Liver (tissue), 9 donors: ENCODE measurements around the gene NUP214. TPM values are rescaled to one million over a fixed set of nuclear protein-coding genes. Genes with fewer than 3 reads are reported as not detected.

Source experiments
- DNase-seq: peaks from one replicate; pipeline ENCODE4 v3.0.0-alpha.2; 2017; ENCODE audit warnings: low spot score
- H3K27ac ChIP-seq, 2 donors: one replicate each; pipeline ENCODE4 v1.7.0; 2013; ENCODE audit warnings: inconsistent platforms in 2 of 2, low read length in 2 of 2, control low read depth in 1 of 2, low read depth in 1 of 2, mild to moderate bottlenecking in 1 of 2
- H3K27me3 ChIP-seq, 4 donors: one replicate each; pipeline versions ENCODE4 v1.6.1 to v1.7.0; 2013; ENCODE audit warnings: low read length in 3 of 4, inconsistent platforms in 1 of 4, mild to moderate bottlenecking in 1 of 4, moderate library complexity in 1 of 4; ENCODE audit not compliant: control insufficient read depth in 4 of 4, insufficient read depth in 4 of 4
- H3K36me3 ChIP-seq, 4 donors: one replicate each; pipeline versions ENCODE4 v1.6.1 to v1.7.0; 2013; ENCODE audit warnings: low read length in 3 of 4, mild to moderate bottlenecking in 3 of 4, low read depth in 1 of 4, moderate library complexity in 1 of 4; ENCODE audit not compliant: control insufficient read depth in 4 of 4, insufficient read depth in 3 of 4
- H3K4me1 ChIP-seq, 4 donors: one replicate each; pipeline versions ENCODE4 v1.6.1 to v1.7.0; 2013; ENCODE audit warnings: low read length in 3 of 4, mild to moderate bottlenecking in 3 of 4, moderate library complexity in 1 of 4; ENCODE audit not compliant: control insufficient read depth in 4 of 4, insufficient read depth in 4 of 4
- H3K4me3 ChIP-seq, 3 donors: one replicate each; pipeline versions ENCODE4 v1.6.1 to v1.7.0; 2013; ENCODE audit warnings: low read length in 3 of 3, control low read depth in 1 of 3, low read depth in 1 of 3, mild to moderate bottlenecking in 1 of 3
- H3K9ac ChIP-seq, 2 donors: one replicate each; pipeline ENCODE4 v1.7.0; 2013; ENCODE audit warnings: low read length in 2 of 2, mild to moderate bottlenecking in 2 of 2, moderate library complexity in 2 of 2, control low read depth in 1 of 2, low read depth in 1 of 2
- H3K9me3 ChIP-seq, 4 donors: one replicate each; pipeline versions ENCODE4 v1.6.1 to v1.7.0; 2013; ENCODE audit warnings: low read length in 3 of 4; ENCODE audit not compliant: control insufficient read depth in 4 of 4
- CTCF ChIP-seq: fragments of 150-350 bp; IDR thresholded peaks from 2 replicates; pipeline ENCODE4 v1.5.1; 2017; ENCODE audit warnings: improper control_type of control experiment, low read depth, low read length; ENCODE audit not compliant: missing input control
- GABPA ChIP-seq, 2 donors: IDR thresholded peaks in 1 of 2; conservative IDR thresholded peaks in 1 of 2; 2 replicates each; pipeline ENCODE4 v1.6.1; 2016; ENCODE audit warnings: antibody characterized with exemption in 2 of 2, mild to moderate bottlenecking in 1 of 2, moderate library complexity in 1 of 2
- HNF4A ChIP-seq, 2 donors: conservative IDR thresholded peaks; 2 replicates each; pipeline ENCODE4 v1.6.1; 2016; ENCODE audit warnings: antibody characterized with exemption in 2 of 2, mild to moderate bottlenecking in 2 of 2
- HNF4G ChIP-seq: IDR thresholded peaks from 2 replicates; pipeline ENCODE4 v1.6.1; 2016; ENCODE audit warnings: antibody characterized with exemption
- JUND ChIP-seq, 2 donors: IDR thresholded peaks; 2 replicates each; pipeline ENCODE4 v1.6.1; 2016; ENCODE audit warnings: antibody characterized with exemption in 2 of 2
- NR2F2 ChIP-seq: IDR thresholded peaks from 2 replicates; pipeline ENCODE4 v1.6.1; 2016; ENCODE audit warnings: antibody characterized with exemption
- RAD21 ChIP-seq, 2 donors: IDR thresholded peaks; 2 replicates each; pipeline ENCODE4 v1.6.1; 2016; ENCODE audit warnings: antibody characterized with exemption in 2 of 2, mild to moderate bottlenecking in 2 of 2
- REST ChIP-seq: IDR thresholded peaks from 2 replicates; pipeline ENCODE4 v1.6.1; 2016; ENCODE audit warnings: antibody characterized with exemption, mild to moderate bottlenecking
- RXRA ChIP-seq, 2 donors: IDR thresholded peaks; 2 replicates each; pipeline ENCODE4 v1.6.1; 2017 to 2018; ENCODE audit warnings: antibody characterized with exemption in 2 of 2, mild to moderate bottlenecking in 1 of 2
- ZBTB33 ChIP-seq: IDR thresholded peaks from 2 replicates; pipeline ENCODE4 v1.6.1; 2016; ENCODE audit warnings: antibody characterized with exemption
- WGBS: extraction: QIAGEN DNeasy Blood & Tissue Kit; methylation state at CpG from one replicate; pipeline ENCODE4 v1.1.7; 2013; 5-methylcytosine and 5-hydroxymethylcytosine counted together
- polyA plus RNA-seq, 2 donors: library from polyadenylated mRNA; stranded (reverse) in 1 of 2; unstranded in 1 of 2; fragments of 200-250 nt in 1 of 2; fragments of >200 nt in 1 of 2; fragmentation: Nextera tagmentation in 1 of 2; extraction: Ambion mirVana in 1 of 2; gene quantifications; one replicate each; pipeline versions ENCODE4 v1.2.1 to v1.2.3, GENCODE V29; 2013 to 2015
- total RNA-seq, 2 donors: library from RNA; depleted of rRNA; stranded (reverse); fragments of >200 nt; gene quantifications; one replicate each; pipeline ENCODE4 v1.2.3, GENCODE V29; 2014
- donor health status: healthy.
- donor health status: healthy.
- donor health status: healthy.
- donor health status: healthy.
- donor health status: healthy.

The NUP214 gene
- total and polyA plus RNA-seq, 4 donors, result 8.8 to 19.5 (median 16.5) TPM

- H3K36me3 ChIP-seq, result peaks cover 13 to 57% (median 49%) of the 10 kb centered on the region in 4 donors
- no peak overlapping the region for H3K9ac ChIP-seq
- WGBS, result 95% methylated on average over 2 of the region's 2 CpGs
- no peaks in the 10 kb centered on the region for H3K9me3 ChIP-seq
- H3K27me3 ChIP-seq, result no peaks in the 10 kb centered on the region
- H3K4me1 ChIP-seq, result no peaks in the 10 kb centered on the region
- no peak overlapping the region for H3K27ac ChIP-seq
- H3K4me3 ChIP-seq, result no peak overlapping the region
- no peak for DNase-seq
- TF ChIP-seq REST (no peak), RAD21 (IDR thresholded peaks at IDR 0.05) (no peak), ZBTB33 (no peak), JUND (IDR thresholded peaks at IDR 0.05) (no peak), NR2F2 (no peak)
These were observed 67.7 kb downstream of the NUP214 start for GRCh38 chr9:131193051-131193450.

- H3K9ac ChIP-seq, result no peak overlapping the region
- no peak for DNase-seq
- no peak overlapping the region for H3K27ac ChIP-seq
- no peaks in the 10 kb centered on the region for H3K4me1 ChIP-seq
- peaks cover 19 to 56% (median 47%) of the 10 kb centered on the region in 4 donors for H3K36me3 ChIP-seq
- H3K4me3 ChIP-seq, result no peak overlapping the region
- TF ChIP-seq JUND (IDR thresholded peaks at IDR 0.05) (no peak), RAD21 (IDR thresholded peaks at IDR 0.05) (no peak), NR2F2 (no peak), REST (no peak), CTCF (no peak), HNF4A (conservative IDR thresholded peaks at IDR 0.05) (no peak), HNF4G (no peak), GABPA (IDR thresholded peaks at IDR 0.05 in 1 of 2, conservative IDR thresholded peaks at IDR 0.05 in 1 of 2) (no peak), RXRA (IDR thresholded peaks at IDR 0.05) (no peak)
- 98% methylated on average over 3 of the region's 3 CpGs for WGBS
- H3K9me3 ChIP-seq, result no peaks in the 10 kb centered on the region
- no peaks in the 10 kb centered on the region for H3K27me3 ChIP-seq
These were observed 69.4 kb downstream of the NUP214 start for GRCh38 chr9:131194762-131195161.
